ENCODE measurements around the gene C16orf46.
A peak's percentile ranks its signal among the peaks of the same experiment; 100 is the strongest.

Gene C16orf46

DNA sequence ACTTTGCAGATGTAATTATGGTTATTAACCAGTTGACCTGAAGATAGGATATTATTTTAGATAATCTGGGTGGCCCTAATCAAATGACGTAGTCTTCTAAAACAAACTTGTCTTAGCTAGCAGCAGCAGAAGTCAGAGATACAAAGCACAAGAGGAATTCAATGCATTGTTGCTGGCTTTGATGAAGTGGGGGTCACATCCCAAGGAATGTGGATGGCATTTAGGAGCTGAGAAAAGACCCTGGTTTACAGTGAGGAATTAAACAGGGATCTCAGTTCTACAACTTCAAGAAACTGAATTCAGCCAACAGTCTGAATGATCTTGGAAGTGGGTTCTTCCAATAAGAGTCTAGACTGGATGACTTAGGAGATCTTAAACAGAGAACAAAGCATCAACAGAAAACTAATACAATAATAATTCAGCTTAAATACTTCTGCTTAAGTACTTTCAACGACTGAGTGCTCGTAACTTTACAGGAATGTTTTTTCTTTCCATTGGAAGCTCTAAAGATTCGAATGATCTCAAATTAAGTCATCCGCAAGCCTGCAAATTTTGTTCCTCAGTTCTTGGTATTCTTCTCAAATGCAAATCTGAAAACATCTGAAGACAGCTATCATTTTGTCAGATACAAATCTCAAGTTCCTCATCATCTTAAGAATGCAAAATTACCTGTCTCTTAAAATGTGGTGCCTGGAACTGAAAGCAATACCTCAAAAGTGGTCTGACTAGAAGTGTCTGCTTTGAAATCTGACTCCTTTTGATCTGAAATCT, 3.3 kb downstream of the C16orf46 start:
- no peak for DNase-seq

DNA sequence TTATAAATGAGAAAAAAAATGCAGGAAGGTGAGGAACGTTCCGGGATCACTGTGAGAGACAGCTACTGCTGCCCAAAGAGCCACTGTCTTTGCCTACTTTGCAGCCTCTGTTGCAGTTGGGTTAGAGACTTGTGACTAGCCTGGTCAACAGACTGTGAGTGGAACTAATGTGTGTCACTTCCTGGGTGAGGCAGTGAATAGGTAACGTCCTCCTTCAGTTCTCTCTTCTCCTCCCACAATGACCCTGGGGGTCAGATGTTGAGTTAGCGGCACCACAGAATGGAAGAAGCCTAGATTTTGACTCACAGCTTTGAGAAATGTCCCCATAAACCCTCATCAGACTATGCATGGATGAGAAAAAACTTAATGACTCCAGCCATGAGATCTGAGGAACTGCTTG, 5.2 kb downstream of the C16orf46 start:
- DNase-seq, result peak; percentile 77

DNA sequence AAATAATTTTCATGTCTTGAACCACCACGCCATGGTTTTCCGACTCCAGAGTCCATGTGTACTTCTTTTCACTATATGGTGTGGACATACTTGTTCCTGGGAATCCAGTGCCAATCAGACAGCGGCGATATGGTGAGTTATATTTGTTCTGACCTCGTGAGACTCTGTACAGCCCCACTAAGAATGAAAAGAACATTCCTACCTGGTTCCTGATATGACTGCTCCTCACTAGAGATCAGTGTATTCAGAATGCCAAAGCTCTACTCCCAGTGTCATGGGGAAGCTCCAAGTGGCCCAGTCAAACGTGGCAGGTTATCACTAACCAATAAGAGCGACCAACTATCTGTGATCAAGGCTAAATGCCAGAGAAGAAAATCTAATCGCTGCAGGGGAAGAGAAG, 6.1 kb downstream of the C16orf46 start:
- no peak for DNase-seq

DNA sequence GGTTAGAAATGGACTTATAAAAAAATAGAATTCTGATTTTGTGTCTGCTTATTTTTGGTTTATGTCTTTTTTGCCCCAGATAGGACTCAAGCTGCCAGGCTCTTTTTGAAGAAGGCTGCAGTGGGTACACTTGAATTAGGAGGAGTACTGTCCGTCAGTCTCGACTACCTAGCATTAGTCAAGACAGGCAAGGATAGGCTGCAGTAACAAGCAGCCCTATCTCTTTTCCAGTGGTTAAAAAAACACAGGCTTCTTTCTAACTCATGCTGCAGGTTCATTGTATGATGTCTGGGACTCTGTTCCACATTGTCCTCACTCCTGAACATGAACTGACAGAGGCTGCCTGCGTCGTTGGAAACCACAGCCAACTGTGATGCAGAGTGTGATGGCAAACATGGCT, 8.0 kb downstream of the C16orf46 start:
- no peak for DNase-seq

DNA sequence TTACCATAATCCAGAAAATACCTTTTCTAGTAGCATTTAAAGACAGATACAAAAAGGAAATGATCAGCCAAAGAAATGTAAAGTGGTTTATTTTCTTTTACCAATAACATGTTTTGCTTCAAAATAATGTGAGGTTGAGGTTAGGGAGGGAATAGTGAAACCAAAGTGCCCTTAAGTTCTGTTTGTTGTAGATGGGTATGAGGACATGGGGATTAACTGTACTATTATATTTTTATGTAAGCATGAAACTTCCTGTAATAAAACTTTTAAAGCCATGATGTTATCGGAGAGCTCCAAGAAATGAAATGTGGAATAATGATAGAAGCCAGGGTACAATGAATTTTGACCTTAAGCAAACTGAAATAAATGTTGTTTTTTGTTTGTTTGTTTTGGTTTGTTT, 9.9 kb downstream of the C16orf46 start:
- DNase-seq, result no peak

DNA sequence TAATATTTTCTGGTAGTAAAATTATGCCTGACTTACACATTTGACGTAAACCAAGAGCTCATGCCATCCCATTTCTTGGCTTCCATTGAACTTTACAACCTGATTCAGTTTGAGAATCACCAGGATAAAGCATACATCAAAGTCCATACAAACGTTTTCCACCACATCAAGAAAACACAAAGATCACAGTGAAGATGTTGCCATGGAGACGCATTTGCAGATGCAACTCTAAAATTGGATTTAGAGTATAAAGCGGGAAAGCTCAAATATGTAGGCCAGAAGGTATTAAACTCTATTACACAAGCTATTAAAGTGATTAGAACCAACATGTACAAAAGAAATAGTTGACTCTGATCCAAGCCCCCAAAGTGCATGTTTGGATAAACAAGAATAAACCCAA, 10.4 kb downstream of the C16orf46 start:
- no peak for DNase-seq

DNA sequence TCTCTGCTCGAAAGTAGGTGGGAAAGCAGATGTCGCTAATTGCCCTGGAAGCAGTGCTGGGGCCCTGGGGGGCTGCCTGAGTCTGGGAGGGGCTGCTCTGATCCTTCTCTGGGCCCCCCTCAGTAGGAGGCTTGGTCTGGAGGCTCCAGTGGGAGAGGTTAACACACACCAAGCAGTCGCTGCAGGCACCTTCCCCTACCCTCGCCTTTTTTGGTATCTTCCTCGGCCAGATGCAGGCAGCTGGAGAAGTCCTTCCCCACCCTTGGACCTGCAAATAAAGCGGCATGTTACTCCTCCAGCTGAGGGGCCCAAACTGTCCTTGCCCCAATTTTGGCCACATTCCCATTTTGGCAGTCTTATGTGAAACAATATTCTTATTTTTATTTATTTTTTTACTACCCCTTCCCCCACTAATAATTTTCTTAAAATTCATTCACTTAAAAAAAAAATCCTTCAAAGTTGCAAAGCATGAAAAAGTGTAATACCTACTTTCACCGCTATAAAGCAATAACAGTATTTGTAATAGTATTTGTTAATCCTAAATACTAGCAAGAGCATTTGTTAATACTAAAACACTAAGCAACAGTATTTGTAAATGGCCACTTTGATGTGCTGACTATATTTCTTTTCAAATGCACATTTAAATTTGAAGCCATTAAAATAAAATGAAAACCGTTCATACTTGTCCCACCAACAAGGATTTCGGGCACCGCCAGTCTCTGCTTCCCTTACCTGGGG, 15.0 kb downstream of the C16orf46 start:
- no peak for DNase-seq

DNA sequence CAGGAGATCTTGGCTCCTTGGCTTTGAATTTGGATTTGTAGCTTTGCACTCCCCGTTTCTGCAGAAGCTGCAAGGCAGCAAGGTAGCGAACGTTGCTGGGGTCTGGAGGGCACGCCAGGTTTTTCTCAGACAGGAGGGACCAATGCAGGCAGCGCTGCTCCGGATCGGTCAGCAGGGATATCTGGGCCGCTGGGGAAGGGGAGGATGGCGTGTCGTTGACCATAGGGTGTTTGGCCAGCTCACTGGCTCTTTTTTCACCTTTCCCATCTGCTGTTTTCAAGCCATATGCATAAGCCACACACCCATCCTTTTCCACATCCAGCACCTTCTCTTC, 15.8 kb downstream of the C16orf46 start:
- DNase-seq, result no peak

DNA sequence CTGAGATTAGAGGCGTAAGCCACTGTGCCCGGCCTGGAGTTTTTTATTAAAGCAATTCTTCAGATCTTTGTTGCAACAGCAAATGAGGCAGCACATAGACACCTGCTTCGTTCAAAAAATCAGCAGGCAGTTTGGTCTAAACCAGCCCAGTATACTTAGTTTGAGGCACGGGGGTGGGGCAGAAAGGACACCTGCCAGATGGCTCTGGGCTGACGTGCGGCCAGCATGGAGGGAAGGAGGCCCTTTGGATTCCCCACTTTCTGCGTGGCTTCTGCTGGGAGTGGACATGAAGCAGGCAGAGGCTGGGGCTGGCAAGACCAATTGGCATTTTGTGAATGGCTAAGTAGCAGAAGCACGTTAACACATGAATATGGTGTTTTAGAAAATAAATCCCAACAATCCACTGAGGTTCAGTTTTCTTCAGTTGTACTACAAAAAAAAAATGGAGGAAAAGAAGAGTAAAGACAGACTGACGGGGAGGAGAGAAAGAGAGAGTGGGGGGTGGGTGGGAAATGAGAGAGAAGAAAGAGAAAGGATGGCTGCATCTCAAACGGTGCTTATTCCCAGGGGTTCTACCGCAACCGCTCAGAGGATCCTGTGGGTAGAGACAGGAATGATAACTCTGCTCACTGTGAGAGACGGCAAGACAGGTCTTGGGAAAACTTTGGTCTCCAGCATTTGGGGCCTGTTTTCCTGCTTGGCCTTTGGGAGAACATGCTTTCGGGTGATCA, 16.3 kb downstream of the C16orf46 start:
- no peak for DNase-seq

DNA sequence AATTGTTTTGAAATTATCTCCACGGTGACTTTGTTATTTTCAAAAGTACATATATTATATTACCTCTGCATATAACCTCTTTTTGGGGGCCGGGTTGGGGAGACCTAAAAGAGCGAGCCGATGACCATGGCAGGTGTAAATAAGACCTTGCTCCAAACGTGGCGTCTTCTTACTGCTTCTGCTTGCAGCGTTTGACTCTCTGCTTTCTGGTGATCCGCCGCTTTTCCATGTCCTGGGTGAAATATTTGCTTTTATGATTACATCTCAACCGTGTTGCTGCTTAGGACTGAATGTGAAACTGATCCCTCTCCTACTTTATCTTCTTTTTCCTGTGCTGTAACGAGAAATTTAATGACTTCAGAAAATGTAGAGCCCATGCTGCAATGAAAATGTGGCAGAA, 23.3 kb downstream of the C16orf46 start:
- DNase-seq, result no peak

DNA sequence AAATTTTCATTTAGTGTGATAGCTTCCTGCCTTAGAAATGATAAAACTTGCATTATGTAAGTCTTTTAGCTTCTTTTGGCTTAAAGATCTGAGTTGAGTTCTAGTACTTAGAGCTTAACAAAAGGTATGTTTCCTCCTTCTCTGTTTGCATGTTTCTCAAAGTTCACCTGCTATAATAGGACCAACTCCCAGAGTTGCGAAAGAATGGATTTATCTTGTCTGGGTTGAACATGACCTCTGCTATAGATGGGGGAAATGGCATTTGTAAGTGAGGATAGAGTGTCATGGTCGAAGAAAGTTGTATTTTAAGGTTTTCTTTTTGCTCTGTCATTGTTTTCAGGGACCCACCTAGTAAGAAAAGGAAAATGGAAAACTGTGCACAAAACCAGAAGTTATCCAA, 34.2 kb downstream of the C16orf46 start:
- DNase-seq, result no peak

DNA sequence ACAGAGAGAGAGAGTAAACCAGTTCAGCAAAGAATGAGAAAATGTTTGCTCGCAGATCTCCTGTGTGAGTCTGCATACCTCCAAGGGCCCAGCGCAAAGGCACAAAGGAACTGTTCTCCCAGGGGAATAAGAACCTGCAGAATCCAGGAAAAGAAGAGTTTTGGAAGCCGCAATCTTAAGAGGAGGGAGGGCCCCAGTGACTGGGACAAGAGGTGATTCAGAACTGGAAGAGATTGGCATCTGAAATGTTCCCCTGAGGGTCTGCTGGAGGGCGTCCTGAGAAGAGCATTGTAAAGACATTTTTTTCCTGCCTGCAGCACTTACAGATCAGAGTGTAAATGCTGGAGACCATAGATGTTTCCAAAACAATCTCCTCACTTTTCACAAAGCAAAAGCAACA, 35.3 kb downstream of the C16orf46 start:
- DNase-seq, result no peak

DNA sequence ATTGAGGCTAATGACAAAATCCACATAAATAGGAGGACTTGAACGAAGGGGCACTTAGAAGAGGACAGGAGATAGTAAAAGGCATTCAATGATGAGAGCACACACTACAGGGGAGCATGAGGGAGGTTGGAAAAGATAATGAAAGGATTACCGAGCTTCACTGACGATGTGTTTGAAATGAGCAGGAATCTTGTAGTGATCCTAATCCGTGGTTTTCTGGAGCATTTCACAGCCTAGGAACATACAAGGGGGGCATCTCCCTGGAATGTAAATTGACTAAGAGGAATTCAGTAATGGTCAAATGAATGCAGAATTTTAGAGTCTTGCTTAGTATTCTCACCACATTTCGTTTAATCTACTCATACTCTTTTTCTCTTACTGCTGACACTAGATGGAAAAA, 36.2 kb downstream of the C16orf46 start:
- DNase-seq, result no peak

DNA sequence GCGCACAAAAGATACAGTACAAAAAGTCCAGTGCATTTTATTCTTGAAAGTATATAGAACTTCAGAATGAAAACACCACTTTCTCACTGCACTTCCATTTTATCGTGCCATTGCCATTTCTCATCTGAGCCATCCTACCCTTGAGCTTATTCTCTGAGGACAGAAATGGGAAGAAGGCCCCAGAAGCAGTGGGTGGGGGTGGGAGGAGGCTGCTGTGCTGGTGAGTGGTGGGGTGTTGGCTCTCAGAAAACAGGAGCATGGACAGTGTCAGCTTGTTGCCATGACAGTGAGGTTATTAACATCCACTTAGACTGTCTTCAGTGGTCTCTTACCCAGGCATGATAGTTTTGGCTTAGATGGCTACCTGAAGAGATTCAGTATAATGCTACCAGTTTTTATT, 36.9 kb downstream of the C16orf46 start:
- no peak for DNase-seq

DNA sequence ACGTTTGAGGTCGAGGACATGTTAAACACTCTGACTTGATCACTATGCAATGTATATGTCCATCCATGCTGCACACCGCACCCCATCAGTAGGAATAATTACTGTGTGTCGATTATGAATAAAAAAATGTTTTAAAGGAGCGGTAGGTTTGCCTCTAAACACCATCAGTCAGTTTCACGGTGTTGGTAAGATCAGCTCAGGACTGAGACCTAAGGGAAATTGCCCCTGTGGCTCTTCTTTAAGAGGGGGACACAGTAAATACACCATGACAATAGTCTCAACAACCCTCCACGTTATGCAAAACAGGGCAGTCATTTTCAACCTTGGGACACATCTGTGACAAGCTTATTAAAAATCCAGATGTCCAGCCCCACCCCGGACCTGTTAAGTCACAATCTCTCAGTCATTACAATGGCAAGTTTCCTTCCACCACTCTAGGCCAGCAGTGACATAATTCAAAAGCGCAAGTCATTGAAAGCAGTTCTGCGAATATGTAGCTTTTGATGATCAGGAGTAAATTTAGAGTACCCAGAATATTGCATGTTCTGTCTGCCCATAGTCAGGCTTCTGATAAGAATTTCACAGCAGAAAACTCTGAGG, 40.2 kb downstream of the C16orf46 start:
- peak; percentile 56 for DNase-seq

DNA sequence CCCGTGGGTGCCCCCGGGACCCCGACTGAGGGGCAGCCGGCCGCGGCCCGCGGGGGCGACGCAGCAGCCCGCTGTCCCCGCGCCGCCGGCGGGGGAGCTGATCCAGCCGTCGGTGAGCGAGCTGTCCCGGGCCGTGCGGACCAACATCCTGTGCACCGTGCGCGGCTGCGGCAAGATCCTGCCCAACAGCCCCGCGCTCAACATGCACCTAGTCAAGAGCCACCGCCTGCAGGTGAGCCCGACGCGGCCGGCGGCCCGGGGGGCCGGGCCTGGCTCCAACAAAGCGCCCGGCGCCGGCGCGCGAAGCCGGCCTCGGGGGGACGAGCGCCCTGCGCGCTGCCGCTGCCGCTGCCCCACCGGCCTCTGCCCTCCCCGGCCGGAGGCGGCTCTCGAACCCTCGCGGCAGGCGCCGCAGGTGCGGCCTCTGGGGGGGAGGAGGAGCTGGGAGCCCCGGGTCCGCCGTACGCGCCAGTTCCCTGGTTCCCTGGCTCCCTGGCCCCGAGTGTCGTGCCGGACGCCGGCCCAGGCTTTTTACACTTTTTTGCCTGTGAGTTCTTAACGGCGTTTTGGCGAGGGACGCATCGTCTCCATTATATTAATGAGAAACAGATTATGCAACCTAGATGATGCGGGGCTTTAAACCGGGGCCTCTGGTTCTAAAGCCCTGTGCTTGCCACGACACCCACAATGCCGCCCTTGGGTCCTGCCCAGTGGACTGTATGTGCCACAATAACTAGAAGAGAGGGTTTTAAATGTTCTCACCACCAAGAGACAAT, 40.9 kb downstream of the C16orf46 start:
- DNase-seq, result peak; percentile 13

DNA sequence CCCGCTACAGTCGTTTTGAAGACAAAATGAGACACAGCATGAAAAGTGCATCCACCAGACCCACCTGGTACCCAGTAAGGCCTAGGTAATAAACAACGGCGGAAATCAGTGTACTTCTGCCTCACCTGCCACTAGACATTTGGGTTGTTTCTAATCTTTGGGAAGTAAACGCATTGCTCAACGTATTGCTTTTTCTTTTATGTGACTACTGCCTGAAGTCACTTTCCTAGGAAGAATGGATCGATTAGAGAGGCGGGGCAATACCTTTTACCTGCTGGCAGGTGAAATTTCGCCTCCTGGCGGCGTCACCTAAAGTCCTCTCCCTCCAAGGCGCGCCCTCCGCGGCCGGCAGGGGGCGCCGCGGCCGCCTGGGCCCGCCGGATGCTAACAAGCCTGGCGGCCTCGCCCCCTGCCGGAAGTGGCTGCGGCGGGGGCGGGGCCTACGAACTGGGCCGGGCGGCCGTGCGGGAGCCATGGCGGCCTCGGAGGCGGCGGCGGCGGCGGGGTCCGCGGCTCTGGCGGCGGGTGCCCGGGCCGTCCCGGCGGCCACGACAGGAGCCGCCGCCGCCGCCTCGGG, 41.6 kb downstream of the C16orf46 start, which contains the start of gene ATMIN:
Gene ATMIN (plus strand): TSS at position 445 of the 577 bp plus-strand sequence. CDS start 29 bp downstream, at position 474.
- peak; percentile 97 for DNase-seq

DNA sequence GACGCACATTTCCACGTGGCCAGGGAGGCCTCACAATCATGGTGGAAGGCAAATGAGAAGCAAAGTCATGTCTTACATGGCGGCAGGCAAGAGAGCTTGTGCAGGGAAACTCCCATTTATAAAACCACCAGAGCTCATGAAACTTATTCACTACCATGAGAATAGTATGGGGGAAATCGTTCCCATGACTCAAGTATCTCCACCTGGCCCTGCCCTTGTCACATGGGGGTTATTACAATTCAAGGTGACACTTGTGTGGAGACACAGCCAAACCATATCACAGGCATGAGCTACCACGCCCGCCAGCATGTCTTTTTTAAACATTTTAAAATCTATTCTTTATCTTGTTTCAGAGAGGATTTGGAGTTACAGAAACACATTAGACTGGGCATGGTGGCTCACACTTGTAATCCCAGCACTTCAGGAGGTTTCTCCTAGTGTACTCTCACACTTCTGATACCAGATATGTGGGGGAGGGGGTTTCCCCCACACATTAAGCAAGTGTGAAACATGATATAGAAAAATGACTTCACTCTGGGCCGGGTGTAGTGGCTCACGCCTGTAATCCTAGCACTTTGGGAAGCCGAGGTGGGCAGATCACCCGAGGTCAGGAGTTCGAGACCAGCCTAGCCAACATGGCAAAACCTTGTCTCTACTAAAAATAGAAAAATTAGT, 47.0 kb downstream of the C16orf46 start:
- no peak for DNase-seq

DNA sequence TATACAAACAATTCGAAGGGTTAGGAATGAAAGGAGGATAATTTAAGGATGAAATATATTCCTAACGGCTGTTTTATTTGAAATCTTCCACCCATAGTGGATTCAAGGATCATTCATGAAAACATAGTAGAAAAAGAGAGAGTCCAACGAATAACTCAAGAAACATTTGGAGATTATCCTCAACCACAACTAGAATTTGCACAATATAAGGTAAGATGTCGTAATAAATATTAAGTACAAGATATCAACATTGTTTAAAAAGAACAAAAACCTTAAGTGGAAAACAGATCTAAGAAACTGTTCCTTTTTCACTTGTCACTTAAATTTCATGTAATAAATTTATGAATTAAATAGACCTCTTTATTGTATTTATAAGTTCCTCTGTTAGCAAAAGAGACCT, 50.6 kb downstream of the C16orf46 start:
- DNase-seq, result no peak

DNA sequence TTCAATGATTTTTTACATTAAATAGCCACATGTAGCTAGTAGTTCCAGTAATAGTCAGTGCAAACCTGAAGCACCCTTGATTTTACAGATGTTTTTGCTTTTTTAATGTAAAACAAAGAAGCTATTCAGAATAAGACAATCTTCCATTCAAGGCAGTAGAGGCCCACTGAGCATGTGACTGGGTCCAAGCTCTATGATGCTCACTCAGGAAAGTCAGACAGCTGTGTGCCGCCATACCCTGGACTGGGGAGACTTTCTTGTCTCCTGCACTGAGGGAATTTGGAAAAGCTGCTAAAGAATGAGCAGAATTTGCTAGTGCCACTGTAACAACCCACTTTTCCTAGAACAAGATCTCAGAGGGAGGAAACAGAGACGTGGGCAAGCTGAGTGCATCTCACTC, 58.5 kb downstream of the C16orf46 start:
- no peak for DNase-seq

DNA sequence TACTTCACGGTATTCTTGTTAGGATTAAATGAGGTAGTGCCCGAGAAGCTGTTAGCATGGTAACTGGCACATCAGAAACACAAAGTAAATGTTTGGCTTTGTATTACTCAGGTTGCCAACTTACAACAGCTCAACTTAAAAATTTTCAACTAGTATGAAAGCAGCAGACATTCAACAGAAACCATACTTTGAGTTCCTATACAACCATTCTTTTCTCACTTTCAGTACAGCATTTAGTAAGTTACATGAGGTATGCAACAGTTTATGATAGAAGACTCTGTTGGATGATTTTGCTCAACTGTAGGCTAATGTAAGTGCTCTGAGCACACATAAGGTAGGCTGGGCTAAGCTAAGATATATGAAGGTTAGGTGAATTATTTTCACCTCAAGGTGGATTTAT, 62.4 kb downstream of the C16orf46 start:
- no peak for DNase-seq

DNA sequence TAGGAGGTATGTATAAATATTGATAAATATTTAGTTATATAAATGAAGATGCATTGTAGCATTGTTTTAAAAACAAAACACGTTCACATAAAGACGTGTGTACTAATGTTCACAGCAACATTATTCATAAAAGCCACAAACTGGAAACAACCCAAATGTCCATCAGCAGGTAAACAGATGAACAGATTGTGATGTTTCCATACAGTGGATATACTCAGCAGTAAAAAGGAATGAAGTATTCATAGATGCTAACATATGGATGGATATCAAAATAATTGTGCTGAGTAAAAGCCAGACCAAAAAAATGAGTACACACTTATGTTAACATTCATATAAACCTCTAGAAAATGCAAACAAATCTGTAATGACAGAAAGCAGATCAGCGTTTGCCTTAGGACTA, 64.1 kb downstream of the C16orf46 start:
- no peak for DNase-seq

All from suppressor macrophage treated with lipopolysaccharide for 4 hours (primary cell).